DMS 273 treated with DMSO at 0.1 percent for 48 hours (cell line): Measurements from ENCODE around the gene KITLG.
"Not testable (repeated sequence)": the region's sequence is repeated elsewhere in the genome, so short reads cannot be mapped to it uniquely, and the experiment has no call there.

Experiments used
- DNase-seq: peaks from one replicate; lab custom pipeline; 2025; lab: John Stamatoyannopoulos, UW

KITLG gene

DNA sequence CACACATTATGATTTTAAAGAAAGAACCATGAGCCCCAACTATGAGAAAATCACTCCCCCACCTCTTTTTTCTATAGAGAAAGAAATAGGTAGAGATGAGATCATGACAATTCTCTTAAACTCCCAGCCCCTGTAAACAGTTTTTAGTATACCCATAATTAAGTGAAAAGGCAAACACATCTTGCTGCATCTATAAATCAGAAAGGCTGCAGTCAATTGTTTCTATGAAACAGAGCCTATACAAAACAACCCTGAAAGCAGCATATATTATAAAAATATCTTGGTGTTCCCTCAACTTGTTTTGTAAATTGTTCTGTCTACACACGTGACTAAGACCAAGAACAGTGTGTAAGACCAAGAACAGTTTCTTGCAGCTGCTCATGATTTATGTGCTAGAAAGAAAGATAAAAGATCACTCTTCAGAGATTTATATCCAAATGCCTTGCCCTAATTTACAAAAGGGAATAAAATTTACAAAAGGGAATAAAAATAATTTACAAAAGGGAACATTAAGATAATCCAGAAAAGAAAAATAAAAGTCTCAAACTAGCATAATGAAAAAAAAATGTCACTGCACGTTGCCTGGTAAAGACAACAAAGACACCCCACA lies 4.8 kb downstream of the KITLG start:
- no peak for DNase-seq

DNA sequence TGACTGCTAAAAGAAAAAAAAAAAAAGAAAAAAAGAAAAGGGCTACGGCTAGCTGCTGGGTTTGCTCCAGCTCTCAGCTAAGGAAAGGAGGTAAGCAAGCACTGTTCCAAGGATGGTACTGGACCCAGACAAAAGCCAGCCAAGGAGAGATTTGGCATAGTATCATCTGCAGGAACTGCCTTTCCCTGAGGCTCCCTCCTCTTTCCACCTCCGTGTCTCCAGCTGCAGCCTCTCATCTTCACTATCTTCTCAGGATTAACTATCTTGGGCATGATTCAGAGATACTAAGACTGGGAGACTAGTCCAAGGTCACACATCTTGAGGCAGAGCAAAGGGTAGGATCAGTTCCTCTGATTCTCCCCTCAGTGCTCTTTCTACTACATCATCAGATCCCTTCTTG lies 6.0 kb downstream of the KITLG start:
- no peak for DNase-seq

DNA sequence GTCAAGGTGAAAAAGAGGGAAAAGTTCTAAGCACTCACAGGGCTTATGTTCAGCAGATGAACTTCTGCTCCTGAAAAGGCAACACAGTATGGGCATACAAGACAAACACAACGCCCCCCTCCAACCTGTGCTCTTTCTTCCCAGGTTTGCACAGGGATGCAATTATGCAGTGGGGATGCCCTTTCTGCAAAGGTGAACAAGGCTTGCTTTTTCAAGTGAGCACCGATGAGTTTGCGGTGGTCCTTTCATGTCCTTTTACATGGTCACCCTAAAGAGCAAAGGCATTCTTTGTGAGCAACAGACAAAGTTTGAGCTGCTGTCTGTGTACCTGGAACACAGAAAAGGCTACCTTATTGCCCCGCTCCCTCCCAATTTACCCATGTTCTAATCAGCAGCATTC lies 6.7 kb downstream of the KITLG start:
- DNase-seq, result no peak

DNA sequence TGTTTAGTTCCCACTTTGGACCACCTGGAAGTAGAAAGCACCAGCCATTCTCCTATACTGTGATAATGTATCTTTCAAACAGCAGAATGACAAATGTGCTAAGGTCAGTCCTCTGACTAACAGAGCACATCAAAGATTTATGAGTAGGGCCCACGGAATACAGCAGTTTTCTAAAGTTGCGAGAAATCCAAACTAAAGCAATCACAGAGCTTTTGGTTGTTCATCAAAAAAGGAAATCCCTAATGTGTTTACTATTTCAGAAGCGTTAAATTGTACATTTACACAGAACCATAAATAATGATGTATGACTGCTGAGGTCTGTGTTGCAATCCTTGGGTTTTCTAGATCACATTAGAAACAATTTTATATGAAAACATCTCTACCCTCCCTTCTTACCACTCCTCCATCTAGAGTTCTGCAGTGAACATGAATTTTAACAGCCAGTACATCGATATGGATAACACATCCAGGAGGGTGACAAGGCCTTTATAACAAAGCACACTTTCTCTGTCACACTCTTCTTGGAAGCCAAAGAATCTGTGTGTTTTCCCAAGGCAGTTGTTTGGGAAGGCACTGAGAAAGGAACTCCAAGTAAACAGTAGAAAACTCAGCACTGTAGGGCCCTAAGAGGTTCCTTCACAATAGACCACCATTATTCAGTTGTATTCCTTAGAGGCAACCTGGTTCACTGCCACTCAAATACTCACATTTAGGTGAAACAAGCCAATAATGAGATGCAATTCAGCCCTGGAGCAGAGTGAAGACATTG lies 7.3 kb downstream of the KITLG start:
- no peak for DNase-seq

DNA sequence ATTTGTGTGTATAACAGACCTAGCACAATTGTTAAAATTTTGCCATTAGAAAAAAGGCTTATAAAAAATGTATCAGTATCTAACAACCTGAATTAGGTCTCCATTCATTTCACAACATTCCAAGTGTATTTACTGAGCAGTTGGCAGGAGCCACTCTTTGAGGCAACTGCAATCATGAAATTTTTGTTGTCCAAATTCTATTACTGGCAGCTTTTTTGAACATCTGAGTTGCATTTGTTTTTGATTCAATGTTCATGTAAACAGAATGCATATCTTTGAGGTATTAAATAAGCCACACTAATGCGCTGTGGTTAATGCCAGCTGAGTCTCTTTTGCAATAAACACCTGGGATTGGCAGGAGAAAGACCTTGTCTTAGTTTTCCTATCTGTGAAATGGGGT lies 8.7 kb downstream of the KITLG start:
- DNase-seq, result no peak

DNA sequence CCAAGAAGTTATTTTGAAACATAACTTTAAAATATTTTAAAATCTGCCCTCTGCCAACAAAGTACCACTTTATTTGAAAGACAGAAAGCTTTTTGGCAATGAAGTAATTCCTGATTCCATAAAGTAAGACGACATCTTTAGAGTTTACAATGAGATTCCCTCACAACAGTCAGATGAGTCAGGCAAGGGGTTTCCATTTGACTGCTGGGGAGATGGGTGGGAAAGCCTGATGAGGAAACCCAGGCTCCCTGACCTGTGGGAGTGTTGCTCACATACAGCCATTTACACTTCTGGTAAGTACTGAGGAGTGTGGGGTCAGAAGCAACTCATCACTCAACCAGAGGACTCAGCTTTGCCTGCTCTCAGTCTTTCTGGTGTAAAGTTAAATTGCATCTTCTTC lies 10.2 kb downstream of the KITLG start:
- DNase-seq, result no peak

DNA sequence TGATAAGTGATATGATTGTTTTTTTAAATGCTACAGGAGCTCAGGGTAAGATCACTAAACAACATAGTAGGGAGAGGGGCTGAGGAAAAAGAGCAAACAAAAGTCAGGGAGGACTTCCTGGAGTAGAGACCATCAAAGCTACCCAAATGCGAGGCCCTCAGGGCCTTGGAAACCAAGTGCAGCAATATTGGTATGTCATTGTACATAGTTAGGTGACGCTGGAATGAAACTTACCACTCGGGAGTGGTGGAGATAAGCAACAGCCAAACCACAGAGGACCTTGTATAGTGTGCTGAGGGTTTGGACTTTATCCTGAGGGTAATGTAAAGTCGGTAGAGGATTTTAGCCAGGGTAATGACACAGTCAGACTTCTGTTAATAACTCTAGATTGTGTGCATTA lies 13.8 kb downstream of the KITLG start:
- no peak for DNase-seq

DNA sequence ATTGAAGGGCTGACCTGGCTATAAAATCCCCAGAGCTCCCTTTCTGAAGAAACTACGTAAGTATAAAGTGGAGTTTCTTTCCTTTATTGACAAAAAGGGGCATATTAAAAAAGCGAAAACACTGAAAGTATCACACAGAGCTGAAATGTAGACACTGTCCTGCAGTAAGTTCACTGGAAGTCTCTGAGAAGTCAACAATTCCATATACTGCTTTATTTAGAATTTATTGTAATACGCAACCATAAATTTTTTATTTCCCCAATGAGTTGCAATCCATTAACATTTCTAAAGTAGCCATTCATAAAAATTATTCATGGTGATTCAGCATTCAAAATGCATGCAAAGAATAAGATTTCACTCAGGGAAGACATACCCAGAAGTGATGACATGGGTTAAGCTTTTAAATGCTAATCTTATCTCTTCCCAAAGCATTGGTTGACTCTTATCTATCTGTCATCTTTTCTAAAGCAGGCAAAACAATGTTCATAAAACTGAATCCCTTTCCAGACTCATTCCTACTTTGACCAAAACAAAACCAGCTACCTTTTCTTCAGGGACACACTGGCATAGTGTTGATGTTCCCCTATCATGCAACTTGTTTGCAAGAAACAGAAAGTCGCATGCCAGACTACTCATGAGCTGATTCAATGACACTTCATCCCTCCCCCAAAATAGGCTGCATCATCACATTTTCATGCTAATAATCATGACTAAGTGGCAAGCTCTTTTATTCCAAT lies 17.3 kb downstream of the KITLG start:
- DNase-seq, result no peak

DNA sequence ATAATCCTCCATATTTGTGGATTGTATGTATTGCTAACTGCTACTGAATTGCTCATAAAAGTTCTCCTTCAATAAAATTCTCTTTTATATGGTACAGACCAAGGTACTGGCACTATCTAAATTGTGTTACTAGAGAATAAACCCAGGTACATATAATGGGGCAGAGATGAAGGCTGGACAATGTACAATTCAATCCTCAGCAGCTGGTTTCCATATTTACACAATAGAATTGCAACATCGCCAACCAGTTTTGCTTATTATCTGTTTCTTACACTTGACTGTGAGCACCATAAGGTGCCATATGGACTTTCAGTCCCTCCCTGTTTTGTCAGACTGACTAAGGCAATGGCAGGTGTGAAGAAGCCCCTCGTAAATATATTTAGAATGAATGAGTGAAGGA lies 18.1 kb downstream of the KITLG start:
- no peak for DNase-seq

DNA sequence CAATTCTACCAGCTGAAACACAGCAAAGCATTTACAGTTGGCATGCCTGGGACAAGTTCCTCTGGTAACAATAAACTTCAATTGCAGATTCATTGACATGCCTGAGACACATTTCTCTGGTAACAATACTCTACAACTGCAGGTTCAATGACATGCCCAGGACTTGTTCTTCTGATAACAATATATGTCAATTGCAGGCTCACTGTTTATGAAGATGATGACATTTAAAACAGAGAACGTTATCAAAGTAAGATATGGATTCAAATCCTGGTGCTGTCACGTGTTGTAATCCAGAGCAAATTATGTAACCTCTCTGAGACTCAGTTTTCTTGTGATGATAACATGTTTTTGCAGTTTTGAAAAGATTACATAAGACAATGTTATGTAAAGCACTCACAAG lies 20.5 kb downstream of the KITLG start:
- DNase-seq, result no peak

DNA sequence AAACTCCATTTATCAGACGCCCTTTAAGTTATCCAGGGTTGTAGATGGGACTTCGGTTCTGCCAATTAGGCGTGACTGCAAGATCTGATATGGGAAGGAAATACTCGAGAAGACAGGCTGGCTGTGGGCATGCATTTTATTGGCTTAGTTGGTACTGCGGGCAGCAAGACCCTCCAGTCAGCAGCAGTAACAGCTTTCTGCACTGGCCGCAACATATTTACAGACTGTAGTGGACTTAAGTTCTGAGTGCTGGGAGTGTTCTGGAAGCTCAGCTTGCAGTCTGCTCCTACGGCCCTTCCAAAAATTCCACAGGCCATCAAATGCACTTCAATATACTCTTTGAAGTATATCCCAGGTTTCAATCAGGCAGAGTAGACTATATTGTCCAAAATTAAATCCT lies 21.1 kb downstream of the KITLG start:
- no peak for DNase-seq

DNA sequence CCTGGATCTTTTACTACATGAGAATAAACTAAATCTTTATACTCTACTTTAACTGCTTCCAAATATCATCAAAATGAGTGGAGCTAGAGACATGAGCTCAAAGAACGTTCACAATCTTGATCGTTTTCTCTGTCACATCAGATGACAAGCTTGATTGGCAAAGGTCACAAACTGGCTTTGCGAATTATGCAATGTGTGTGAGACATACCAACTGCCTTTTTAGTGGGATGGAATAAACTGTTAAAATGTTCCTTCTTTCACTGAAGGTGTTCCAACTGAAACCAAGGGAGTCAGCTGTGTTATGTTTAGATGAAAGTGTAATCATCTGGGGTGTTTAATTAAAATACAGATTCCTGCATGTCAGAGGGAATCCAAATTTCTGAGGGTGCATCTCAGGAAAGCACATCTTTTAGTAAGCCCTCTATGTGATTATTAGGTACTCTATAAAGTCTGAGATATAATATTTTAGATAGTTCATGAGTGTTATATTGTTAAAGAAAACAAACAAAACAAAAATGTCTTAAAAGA lies 21.9 kb downstream of the KITLG start:
- no peak for DNase-seq

DNA sequence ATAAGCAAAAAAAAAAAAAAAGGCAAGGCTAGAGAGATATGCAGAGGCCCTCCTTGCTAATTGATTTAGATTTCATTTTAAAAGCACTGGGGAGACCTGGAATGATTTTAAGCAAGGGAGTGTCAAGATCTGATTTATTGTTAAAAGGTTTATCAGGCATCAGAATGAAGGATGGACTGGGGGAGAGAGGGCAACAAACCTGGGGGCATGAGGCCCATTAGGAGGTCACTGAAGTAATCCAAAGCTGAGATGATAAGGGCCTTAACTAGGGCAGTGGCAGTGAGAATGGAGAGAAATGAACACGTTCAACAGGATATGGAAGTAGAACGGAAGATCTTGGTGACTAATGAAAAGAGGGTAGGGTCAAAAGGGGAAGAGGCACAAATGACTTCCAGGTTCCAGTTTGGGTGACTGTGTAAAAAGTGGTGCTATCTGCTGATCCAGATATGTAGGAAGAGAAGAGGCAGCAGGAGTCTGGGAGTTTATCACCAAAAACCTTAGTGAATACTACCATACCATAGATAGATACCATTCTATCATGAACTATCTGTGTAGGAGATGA lies 24.0 kb downstream of the KITLG start:
- DNase-seq, result no peak

DNA sequence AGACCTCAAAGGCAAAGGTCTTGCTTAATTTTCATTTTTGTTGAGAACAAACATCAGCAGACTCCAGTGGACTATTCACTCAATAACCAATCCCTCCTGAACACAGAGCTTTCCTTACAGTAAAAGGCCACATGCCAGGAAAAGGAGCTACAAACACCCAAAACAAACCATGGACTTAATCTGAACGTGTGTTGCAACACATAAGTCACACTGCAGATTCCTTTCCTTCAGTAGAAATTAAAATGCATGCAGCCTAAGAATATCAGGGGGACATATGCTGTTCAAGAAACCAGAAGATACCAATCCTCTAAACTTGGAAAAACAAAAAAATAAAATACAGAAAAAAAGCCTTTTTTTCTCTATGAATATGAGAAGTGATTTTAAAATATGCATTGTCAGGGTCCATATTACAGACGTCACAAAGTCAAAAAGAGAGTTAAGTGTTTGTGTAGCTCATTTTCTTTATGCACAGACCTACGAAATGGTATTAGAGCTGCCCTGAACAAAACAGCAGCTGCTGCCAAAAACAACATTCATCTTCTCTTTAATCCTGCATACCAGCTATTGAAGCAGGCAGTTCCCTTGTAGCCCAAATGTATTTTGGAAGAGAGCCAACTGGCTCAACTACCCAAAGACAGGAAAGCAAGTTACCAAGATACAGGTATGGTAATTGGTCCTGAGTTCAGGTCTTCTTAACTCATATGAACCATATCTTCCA lies 26.2 kb downstream of the KITLG start:
- peak; percentile 44 for DNase-seq

DNA sequence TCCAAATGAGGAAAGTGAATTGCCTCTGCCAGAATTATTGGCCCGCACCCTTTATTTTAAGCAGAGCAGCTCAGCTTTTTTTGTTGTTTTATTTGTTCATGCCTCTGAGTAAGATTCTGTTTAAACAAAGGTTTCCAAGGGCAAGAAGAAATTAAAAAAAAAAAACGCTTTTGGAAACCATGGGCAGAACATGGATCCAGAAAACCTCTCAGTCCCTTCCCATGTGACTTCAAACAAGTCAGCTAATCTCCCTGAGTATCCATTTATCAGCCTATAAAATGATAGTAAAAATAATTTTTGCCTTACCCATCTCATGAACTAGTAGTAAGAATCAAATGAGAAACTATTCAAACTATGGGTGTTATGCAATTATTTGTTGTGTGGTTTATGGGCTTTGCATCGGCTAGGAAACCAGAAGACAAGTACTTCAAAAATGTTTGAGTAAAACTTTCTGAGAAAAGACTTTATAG lies 27.6 kb downstream of the KITLG start:
- DNase-seq, result no peak

DNA sequence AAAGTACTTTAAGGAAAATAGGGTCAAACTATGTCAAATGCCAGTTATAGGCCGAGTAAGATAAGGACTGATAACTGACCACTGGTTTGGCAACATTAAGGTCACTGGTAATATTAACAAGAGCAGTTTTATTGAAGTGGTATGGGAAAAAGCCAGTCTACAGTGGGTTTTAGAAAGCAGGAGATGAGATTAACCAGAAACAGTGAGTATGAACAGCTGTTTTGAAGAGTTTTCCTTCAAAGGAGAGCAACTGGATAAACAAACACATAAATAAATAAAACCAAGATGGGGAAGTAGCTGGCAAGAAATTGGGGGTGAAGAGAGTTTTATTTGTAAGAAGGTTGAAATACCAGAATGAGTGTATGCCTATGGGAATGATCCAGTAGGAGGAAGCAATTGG lies 30.3 kb downstream of the KITLG start:
- no peak for DNase-seq

DNA sequence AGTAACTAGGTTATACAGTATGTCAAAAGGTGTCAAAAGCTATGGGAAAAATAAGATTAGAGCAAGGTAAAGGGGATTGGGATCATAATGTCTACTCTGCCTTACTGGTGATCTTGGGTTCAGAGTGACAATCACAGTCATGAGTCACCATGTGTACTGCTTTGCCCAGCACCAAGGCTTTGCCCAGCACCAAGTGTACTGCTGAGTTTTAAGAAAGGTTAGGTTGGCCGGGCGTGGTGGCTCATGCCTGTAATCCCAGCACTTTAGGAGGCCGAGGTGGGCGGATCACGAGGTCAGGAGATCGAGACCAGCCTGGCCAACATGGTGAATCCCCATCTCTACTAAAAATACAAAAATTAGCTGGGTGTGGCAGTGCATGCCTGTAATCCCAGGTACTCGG lies 32.3 kb downstream of the KITLG start:
- not testable (repeated sequence) for DNase-seq

DNA sequence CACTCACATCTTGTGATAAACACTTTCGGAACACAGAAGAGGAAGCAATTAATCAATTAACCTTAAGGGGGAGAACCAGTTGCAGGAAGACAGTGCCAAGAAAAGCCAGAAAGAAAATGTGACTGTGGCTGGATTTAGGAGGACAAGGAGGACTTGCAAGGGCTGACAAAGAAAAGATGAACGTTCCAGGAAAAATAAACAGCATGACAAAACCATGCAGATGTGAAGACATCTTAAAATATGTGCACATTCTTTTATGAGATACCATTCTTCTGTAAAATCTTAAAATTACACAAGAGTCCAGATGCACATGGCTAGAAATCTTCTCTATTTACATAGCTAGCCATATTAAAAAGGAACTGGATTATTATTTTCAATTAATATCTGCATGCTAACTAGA lies 33.4 kb downstream of the KITLG start:
- DNase-seq, result no peak

DNA sequence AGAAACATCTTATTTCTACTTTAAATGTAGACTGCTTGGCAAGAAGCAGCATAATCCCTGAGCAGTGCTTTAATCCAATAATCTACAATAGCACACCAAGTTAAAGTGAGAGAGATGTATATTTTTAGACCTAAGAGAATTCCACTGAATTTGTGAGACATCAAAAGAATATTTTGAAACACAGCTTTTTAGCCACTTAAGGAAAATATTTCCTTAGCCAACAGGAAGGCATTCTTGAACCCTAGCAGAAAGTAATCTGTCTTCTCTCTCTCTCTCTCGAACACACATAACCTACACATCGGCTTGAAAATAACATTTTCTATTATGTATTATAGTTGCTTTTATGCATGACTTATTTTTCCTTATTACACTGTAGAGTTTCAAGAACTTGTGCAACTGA lies 34.0 kb downstream of the KITLG start:
- no peak for DNase-seq

DNA sequence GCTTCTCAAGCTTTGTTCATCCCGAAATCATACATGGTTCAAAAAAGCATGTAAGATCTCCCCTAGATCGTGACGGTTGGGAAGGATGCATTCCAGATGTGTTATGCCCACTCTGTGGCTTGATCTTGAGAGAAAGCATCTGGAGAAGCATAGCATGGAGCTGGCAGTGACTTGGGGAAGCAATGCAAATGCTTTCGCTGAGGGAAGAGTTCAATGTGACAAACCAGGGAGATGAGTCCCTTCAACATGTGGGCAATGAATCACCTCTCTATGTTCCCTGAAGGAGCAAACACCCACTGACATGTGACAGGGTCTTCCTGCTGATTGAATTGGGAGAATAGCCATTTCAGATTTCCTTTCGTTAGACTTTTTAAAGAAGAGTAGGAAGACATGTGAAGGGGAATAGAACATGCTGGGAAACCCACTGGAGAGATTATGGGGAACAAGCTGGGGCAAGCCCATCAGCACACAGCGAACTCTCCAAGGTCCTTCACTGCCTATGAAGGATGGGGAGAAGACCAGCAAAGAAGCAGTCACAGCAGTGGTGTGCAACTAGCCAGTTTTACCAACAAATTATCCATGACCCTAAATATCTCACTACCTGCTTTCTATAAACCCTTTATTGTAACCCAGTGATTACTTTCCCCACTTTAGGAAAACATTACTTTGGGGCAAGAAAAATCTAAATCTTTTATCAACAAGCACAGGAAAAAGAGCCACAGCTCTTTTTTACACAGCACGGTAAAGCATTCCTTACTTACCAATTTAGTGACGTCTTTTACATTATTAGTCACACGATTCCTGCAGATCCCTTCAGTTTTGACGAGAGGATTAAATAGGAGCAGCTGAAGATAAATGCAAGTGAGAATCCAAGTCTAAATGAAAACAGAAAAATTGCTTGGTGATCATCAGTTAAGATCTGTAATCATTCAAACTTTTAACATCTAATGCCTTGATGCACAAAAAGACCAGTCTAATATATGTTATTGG lies 35.0 kb downstream of the KITLG start:
- no peak for DNase-seq

DNA sequence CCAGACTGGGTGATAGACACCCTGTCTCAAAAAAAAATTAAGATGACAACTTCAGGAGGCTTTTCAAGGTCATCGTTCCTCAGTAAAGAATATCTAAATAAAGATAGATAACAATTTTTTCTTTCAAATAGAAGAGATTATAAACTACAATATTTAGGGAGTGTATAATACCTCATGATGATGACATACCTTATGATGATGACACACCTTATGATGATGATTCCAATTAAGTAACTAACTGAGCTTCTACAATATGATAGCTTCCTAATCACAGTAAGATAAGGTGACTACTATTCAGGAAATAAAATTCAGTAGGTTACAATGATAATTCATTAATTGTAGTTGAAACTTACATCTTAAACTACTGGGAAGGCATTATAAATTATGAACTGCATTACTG lies 40.4 kb downstream of the KITLG start:
- no peak for DNase-seq
